ENCODE measurements around the gene ABAT.

Gene ABAT

DNA sequence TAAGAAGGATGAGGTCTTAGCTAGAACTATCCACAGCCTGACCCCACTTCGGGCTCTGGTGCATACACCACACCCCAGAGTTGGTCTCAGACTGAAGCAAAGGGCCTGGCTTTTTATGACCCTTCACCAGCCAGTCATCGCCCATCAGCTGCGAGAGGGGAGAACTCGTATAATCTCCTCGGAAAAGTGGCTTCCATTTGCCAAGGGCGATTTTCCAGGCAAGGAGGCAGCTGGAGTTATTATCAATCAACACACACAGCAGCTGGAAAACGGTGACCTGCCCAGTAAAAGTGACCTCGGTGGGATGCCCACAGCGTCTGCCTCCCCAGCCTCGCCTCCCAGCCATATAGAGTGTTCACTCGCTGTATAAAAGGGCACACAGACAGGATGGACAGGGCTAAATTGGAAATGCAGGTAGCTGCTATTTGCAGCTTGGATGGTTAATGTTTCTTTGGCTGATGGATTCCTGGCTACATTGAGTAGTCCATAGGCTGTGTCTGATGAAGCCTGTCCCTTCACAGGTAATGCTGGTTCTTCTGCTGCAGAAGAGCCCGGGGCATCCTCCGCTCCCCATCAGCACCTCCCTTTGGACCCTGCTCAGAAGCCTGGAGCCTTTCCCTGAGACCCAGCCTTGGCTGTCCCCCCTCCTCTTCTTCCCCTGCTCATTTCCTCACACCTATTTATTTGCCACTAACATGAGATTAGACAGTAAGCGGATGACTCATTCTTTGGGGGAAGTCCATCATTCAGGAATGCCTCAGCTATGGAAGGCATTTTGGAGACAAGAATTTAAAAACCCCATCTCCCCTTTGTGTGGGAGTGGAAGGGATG lies 77.3 kb downstream of the ABAT start:
- TF ChIP-seq, protein P1, sequence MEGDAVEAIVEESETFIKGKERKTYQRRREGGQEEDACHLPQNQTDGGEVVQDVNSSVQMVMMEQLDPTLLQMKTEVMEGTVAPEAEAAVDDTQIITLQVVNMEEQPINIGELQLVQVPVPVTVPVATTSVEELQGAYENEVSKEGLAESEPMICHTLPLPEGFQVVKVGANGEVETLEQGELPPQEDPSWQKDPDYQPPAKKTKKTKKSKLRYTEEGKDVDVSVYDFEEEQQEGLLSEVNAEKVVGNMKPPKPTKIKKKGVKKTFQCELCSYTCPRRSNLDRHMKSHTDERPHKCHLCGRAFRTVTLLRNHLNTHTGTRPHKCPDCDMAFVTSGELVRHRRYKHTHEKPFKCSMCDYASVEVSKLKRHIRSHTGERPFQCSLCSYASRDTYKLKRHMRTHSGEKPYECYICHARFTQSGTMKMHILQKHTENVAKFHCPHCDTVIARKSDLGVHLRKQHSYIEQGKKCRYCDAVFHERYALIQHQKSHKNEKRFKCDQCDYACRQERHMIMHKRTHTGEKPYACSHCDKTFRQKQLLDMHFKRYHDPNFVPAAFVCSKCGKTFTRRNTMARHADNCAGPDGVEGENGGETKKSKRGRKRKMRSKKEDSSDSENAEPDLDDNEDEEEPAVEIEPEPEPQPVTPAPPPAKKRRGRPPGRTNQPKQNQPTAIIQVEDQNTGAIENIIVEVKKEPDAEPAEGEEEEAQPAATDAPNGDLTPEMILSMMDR (IDR thresholded peaks at IDR 0.05) = no peak

DNA sequence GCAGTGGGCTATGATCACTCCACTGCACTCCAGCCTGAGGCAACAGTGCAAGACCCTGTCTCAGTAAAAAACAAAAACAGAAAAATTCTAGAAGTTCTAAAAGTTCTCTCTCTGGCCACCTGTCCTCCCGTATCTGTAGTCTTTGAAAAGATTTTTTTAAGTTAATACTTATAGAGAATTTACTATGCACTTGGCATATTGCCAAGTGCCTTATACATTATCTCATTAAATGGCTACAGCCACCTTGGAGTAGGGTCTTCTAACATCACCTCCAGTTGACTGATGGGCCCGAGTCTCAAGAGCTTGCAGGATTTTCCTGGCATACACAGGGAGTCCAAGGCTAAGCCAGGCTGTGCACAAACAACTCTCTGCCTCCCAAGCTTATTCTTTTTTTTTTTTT lies 78.3 kb downstream of the ABAT start:
- TF ChIP-seq, protein P1 (IDR thresholded peaks at IDR 0.05) = no peak

DNA sequence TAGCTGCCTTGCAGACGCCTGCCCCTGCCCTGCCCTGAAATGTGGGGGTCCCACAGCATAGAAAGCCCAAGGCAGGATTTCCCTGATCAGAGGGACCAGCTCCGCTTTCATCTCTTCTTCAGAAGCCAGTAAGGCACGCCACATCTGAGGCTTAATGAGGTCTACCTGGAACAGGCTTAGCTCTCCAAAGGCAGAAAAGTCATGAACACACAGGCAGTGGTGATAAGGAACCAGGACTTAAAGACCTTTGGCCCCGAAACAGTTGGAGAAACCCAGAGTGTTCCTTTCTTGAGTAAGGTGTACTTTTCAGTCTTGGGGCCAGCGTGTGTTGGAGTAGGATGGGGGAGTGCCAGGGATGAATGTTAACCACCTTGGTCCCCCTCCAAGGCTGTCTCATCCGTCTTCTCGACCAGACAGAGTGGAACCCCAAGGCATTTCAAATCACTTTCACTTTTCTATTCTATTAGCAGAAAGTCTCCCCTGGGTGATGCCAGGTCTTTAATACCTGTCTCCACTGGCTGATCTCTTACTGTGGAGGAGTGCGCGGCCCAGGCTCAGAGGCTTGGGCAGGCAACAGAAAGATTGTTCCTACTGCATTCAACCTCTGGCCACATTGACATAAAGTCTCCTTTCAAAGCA lies 79.1 kb downstream of the ABAT start:
- TF ChIP-seq, protein P1 (IDR thresholded peaks at IDR 0.05) = no peak

DNA sequence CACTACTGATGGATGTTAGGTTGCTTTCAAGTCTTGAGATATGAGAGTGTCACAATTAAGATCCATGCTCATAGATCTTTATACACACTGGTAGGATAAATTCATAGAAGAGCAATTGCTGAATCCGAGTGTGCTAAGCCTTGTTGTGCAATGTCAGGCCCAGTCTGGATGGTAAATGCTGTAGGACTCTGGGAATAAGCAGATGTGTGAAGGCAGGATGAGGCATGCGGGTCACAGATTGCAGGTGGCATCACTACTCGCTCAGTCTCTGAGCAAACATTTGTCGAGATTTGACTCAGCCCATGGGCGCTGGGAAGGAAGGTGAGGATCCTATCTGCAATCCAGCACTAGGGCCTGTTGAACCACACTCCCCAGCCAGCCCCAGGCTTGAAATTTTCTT lies 82.3 kb downstream of the ABAT start:
- TF ChIP-seq, protein P1 (IDR thresholded peaks at IDR 0.05) = no peak

DNA sequence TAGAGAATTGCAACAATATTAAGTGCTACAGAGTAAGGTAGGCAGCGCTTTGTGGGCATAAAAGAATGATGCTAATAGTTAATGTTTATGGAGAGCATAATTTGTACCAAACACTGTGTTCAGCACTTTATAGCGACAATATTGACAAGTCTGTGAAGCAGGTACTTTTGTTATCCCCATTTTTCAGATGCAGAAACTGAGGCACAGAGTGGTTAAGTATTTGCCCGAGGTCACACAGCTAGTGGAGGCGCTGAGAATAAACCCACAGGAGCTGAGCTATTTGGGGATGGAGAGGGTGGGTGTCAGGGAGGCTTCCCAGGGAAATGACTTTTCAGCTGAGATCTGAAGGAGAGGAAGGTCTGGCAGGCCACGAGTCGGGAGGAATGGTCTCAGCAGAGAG lies 83.6 kb downstream of the ABAT start:
- TF ChIP-seq, protein P1 (IDR thresholded peaks at IDR 0.05) = no peak

DNA sequence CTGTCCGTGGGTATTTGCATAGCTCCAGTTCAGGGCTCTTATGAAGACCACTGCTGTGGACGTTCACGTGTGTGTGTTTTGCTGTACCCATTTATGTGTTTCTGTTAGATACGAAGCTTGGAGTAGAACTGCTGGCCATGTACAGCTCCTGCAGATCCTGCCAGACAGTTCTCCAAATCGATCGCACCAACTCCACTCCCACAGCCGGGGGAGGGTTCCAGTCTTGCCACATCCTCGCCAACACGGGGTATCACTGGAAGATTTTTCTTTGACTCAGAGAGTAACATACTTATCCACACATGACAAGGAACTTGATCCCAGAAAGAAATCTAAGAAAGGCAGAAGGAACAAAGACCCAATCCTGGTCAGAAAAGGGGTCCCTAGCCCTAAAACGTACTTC lies 85.6 kb downstream of the ABAT start:
- TF ChIP-seq, protein P1 (IDR thresholded peaks at IDR 0.05) = no peak

DNA sequence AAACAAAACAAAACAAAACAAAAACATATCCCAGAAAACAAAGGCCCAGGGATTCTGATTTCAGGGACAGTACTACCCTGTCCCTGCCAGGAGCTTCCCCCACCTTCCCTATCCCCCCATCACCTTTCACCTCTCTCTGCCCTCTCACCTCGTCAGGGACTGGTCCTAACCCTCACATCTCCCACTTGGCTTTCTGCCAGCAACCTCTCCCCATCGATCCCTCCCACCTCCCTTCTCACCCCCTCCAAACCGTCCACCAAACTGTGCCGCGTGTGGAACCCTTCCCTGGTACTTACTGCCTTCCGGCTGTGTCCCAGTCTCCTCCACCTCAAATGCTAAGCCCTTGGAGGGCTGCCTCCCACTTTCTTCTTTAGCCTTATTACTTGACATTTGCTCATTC lies 86.7 kb downstream of the ABAT start:
- TF ChIP-seq, protein P1 (IDR thresholded peaks at IDR 0.05) = no peak
